GM06990 (cell line): ENCODE results near the gene MRPL36.
"Not testable (repeated sequence)": the region's sequence is repeated elsewhere in the genome, so short reads cannot be mapped to it uniquely, and the experiment has no call there.

Source experiments
- DNase-seq: peaks from one replicate; pipeline ENCODE4 v3.0.0-alpha.2; 2011; ENCODE audit not compliant: insufficient read length; ENCODE audit errors: extremely low read depth
- H3K27me3 ChIP-seq: replicated peaks from 2 replicates; pipeline ENCODE4 v1.6.0; 2011; ENCODE audit warnings: low read length; ENCODE audit not compliant: control insufficient read depth, insufficient read depth
- H3K36me3 ChIP-seq: 2 replicates; pipeline ENCODE4 v1.5.1; 2011; ENCODE audit warnings: low read length; ENCODE audit not compliant: control insufficient read depth, insufficient read depth
- H3K4me3 ChIP-seq: replicated peaks from 2 replicates; pipeline ENCODE4 v1.5.1; 2011; ENCODE audit warnings: low read depth, mild to moderate bottlenecking, control low read depth, low read length
- CTCF ChIP-seq: IDR thresholded peaks from 2 replicates; pipeline ENCODE4 v1.5.1; 2011; ENCODE audit warnings: low read length, control low read depth, mild to moderate bottlenecking, inconsistent platforms; ENCODE audit not compliant: insufficient read depth, poor library complexity, severe bottlenecking

MRPL36 gene

GRCh38 chr5:1844708-1845436, 45.2 kb upstream of the MRPL36 start:
- no peak for TF ChIP-seq CTCF
- DNase-seq = no peak
- peaks cover 1% of the 10 kb centered on the region for H3K27me3 ChIP-seq

GRCh38 chr5:1843761-1844160, 44.1 kb upstream of the MRPL36 start:
- H3K36me3 ChIP-seq, H3K27me3 ChIP-seq, H3K4me3 ChIP-seq: not testable (repeated sequence)

More at GRCh38 chr5:1844708-1845436, 45.2 kb upstream of the MRPL36 start:
- Histone ChIP-seq H3K4me3 (no peak overlapping the region), H3K36me3 (no peaks in the 10 kb centered on the region)

GRCh38 chr5:1842004-1842819, 42.6 kb upstream of the MRPL36 start:
- no peak for DNase-seq
- no peak overlapping the region for H3K4me3 ChIP-seq
- H3K36me3 ChIP-seq = no peaks in the 10 kb centered on the region
- TF ChIP-seq CTCF = no peak
- H3K27me3 ChIP-seq = peaks cover 1% of the 10 kb centered on the region

More at GRCh38 chr5:1843761-1844160, 44.1 kb upstream of the MRPL36 start:
- DNase-seq = not testable (repeated sequence)

GRCh38 chr5:1840741-1841521, 41.3 kb upstream of the MRPL36 start:
- no peak for TF ChIP-seq CTCF
- DNase-seq = no peak
- H3K27me3 ChIP-seq = peaks cover 1% of the 10 kb centered on the region
- H3K4me3 ChIP-seq = no peak overlapping the region
- no peaks in the 10 kb centered on the region for H3K36me3 ChIP-seq

- H3K27me3 ChIP-seq = peaks cover 1% of the 10 kb centered on the region
- DNase-seq = no peak
- no peak for TF ChIP-seq CTCF
- no peak overlapping the region for H3K4me3 ChIP-seq
- H3K36me3 ChIP-seq = no peaks in the 10 kb centered on the region
Observed at GRCh38 chr5:1840071-1840547, 40.5 kb upstream of the MRPL36 start.
